ENCODE results near the gene CLEC17A.

- no peak for TF ChIP-seq CTCF (IDR thresholded peaks at IDR 0.05)
- TF ChIP-seq POLR2A (IDR thresholded peaks at IDR 0.05) = no peak
- TF ChIP-seq POLR2AphosphoS5 (IDR thresholded peaks at IDR 0.05) = no peak
These were observed 29.6 kb upstream of the CLEC17A start for GRCh38 chr19:14553042-14553938.
